Stimulated activated CD8-positive, alpha-beta memory T cell treated with anti-CD3 and anti-CD28 coated beads, Interleukin-4, amount 100 ng/mL, for 48 hours (primary cell): ENCODE measurements around the gene DLGAP5.
A peak's percentile ranks its signal among the peaks of the same experiment; 100 is the strongest.

Experiments
- DNase-seq: peaks from one replicate; pipeline ENCODE4 v3.0.0-alpha.2; 2020

DLGAP5 gene

DNA sequence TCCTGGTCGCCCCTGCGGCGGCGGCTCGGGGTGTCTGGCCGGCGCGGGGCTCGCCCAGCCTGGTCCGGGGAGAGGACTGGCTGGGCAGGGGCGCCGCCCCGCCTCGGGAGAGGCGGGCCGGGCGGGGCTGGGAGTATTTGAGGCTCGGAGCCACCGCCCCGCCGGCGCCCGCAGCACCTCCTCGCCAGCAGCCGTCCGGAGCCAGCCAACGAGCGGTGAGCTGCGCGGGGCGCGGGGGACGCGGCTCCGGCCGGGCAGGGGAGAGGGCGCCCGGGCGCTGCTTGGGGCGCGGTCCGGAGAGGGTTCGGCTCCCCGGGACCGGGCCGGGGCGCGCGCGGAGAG lies 62.3 kb downstream of the DLGAP5 start, which contains the start of gene LGALS3:
Gene LGALS3 (plus strand): TSS at position 167 of the 342 bp plus-strand sequence. CDS start 8,122 bp downstream, outside the sequence.
- peak; percentile 43 for DNase-seq

DNA sequence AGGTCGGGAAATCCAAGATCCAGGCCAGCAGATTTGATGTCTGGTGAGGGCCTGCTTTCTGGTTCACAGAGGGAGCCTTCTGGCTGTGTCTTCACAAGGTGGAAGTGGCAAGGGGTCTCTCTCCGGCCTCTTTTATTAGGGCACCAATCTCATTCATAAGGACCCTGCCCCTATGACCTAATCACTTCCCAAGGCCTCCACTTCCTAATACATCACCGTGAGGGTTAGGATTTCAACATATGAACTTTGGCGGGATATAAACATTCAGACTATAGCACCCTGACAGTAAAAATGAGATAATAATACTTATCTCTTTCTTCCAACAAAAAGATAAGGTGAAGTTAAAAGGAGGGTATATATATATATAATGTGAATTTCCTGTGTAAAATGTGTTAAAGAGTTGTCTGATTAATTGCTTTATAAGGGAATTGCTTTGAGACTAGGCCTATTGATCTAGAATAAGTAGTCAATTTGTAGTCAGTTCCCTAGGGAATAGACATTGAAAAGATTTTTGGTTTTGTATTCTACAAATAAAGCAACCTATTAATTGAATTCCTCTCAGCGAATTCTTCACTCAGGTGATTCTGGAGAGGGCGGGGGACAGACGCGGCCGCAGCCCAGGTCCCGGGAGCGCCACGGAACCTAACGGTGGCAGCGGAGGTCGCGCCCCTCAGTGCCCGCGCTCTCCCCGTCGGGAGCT lies 62.8 kb downstream of the DLGAP5 start:
- no peak for DNase-seq

DNA sequence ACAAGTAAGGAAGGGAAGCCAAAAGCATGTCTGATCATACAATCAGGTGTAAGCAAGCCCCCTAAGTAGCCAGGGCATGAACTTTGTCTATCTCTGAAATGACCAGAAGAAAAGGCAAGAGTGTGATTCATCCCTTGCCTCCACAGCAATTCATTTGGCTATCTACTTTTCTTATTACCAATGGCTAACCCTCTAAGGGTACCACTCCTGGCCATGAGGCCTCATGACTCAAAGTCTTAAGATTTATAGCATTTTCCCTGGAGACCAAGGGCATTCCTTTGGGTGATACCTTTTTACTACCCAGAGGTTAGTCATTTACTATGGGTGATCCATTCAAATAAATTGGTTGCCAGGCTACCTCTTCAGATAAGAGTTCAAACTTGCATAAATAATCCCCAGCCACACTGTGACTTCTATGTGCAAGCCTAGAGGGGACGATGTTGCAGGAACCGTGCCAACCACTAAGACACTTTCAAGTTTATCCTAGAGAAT lies 63.9 kb downstream of the DLGAP5 start:
- DNase-seq: no peak

DNA sequence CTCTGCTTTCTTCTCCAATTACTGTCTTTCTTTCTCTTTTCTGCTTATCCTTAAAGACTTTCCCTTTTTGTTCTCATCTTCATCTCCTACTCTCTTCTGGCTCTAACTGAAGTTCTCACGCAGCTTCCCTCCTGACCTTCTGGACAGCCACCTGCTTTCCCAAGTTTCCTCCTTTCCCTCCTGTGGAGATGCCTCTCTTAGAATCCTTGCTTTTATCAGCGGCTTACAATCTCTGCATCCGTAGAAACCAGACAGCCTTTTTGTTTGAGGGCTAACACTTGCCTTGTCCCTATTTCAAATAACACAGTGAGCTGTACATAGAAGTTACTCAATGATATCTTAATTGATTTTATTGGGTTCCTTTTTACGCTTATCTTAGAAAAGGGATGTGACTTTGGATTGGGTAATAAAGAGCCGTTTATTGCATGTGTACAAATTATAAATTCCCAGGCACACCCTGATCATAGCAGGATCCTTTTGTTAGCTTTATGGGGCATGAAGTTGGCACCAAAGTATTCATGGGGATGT lies 64.4 kb downstream of the DLGAP5 start:
- DNase-seq: no peak

DNA sequence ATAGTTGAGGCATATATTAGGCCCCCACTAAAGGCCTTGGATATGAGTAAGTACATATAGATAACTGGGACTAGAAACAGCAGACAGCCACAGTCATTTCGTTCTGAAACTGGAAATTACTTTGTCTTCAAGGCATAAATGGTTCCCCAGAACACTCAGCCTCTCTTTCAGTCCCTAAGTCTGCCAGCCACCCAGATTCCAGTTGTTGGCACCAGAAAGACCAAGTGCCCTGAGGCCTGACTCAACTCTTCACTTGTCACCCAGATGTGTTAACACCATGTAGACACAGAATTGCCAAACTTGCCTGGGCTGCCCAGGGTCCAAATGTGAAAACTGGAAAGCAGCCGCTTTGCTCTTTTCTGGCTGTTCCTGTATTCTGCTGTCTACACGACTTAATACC lies 65.4 kb downstream of the DLGAP5 start:
- DNase-seq: no peak

DNA sequence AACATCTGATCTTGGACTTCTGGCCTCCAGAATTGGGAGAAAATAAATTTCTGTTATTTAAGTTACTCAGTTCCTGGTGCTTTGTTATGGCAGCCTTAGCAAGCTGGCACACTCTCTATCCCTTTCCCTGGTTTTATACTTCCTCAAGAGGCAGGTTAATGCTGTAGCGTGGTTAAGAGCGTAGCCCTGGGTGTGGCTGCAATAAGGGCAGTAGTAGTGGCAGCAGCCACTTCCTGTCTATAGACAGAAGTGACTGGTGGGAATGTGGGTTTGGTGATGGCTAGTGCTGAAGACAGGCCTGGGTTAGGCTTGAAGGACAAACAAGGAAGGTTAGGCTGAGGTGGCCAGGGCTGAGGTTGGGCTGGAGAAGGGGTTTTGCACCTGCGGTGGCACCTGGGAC lies 66.0 kb downstream of the DLGAP5 start:
- no peak for DNase-seq

DNA sequence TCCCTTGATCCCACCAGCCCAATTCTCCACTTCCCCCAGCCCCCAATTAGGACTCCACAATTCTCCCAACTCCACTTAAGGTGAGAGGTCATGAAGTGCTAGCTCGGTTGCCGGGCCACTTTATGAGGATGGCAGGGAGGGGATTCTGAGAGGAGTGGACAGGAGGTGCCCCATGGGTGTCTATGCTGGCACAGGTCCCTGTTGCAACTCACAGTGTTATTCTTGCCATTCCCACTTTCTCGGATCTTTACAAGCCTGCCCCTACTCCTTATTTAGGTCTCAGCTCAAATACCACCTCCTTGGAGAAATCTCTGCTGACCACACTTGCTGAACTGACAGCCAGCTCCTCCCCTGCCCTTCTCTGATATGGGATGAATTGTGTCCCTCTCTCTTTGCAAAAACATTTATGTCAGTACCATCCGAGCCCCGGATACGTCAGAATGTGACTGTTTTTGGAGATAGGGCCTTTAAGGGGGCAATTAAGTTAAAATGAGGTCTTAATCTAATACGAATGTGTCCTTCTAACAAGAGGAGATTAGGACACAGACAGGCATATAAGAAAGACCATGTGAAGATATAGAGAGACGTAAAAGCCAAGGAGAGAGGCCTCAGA lies 66.5 kb downstream of the DLGAP5 start:
- DNase-seq: no peak

DNA sequence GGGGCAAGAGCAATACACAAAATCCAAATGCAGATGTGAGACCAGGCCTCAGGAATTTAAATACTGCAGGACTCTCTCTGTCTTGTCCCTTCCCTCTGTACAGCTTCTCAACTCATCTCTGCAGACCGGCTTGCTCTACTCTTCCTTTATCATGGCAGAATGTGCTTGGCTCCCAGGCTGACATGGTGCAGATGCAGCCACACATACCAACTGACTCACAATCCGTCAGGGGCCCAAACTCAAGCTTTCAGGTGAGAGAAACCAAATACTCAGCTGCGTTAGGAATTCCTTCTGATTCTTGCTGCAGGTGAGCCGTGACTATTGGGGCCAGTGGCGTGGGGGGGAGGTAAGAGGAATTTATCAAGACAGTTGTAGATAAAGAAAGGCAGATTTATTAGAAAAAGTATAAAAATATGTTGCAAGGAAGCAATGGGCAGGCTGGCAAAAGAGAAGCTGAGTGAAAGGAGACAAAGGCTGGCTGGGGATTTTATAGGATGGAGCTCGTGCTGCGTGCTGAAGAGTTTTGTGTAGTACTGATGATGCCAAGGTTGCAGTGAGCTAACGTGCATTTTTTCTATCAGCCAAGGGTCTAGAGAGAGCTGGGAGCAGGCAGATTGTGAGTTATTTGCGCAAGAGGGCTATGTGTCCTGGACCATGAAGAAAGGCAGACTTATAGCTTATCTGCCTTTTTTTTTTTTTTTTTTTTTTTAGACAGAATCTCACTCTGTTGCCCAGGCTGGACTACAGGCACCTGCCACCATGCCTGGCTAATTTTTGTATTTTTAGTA lies 67.3 kb downstream of the DLGAP5 start:
- no peak for DNase-seq

DNA sequence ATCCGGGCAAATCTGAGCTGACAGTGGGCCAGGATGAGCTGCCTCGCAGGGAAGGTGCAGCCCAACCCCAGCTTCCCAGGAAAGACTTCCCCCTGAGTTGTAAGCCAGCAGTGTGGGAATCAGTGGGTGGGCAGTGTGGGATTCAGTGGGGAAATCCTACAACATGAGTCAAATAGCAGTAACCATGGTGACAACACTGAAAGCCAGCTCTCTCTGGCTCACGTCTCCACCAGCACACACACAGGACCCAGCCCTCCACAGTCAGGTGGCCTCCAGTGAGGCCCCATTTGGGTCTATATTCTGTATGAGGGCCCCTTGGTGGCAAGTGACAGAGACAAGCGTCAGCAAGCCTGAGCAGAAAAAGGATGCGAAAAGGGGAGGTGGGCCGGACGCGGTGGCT lies 68.3 kb downstream of the DLGAP5 start:
- no peak for DNase-seq

DNA sequence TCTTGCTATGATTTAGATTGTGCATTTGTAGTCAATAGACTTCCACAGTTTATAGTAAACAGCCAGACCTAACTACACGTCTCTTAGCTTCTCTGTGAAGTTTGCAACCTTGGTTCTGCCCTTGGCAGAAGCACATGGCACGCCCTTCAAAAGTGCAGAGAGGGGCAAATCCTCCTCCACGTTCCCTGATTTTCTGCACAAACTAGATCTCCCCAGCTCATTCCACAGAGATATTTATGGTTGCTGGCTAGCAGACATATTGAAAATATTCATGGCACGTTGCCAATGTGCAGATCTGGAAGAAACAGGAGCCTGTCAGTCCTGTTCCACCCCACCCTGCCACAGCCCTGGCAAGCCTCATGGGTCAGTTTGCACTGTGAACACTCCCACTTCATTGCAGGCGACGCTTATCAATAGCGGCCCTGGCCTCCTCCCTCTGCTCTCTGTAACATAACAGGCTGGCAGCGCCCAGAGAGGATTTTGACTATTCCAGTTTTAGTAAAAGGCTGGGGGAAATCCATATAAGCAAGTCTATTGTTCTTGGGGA lies 68.9 kb downstream of the DLGAP5 start:
- DNase-seq: no peak

DNA sequence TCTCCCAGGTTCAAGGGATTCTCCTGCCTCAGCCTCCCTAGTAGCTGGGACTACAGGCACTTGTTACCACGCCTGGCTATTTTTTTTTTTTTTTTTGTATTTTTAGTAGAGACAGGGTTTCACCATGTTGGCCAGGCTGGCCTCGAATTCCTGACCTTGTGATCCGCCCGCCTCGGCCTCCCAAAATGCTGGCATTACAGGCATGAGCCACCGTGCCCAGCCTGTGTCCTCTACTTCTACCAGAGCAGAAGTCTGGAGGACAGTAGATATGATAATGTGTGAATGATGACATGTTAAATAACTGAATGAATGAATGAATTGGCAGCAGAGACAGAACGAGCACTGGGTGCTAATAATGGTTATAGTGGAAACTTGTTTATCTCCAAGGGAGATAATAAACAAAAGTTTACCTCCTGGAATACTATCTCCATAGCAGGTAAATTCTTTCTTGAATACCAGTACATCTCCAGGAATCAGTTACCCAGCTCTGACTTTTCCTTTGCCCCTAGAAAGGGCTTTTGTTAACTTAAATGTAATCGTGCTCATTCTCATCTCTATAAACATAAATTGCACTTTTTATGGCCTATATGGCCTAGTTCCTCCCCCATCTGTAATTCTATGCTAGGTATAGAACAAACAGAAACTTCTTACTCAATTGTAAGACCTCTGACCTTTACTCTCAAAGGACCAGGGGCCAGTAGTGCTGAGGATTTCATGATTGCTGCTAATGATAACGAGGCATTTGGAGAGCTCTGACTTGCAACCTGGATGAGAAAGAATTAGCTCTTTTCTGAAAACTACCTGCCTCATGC lies 69.6 kb downstream of the DLGAP5 start:
- no peak for DNase-seq

DNA sequence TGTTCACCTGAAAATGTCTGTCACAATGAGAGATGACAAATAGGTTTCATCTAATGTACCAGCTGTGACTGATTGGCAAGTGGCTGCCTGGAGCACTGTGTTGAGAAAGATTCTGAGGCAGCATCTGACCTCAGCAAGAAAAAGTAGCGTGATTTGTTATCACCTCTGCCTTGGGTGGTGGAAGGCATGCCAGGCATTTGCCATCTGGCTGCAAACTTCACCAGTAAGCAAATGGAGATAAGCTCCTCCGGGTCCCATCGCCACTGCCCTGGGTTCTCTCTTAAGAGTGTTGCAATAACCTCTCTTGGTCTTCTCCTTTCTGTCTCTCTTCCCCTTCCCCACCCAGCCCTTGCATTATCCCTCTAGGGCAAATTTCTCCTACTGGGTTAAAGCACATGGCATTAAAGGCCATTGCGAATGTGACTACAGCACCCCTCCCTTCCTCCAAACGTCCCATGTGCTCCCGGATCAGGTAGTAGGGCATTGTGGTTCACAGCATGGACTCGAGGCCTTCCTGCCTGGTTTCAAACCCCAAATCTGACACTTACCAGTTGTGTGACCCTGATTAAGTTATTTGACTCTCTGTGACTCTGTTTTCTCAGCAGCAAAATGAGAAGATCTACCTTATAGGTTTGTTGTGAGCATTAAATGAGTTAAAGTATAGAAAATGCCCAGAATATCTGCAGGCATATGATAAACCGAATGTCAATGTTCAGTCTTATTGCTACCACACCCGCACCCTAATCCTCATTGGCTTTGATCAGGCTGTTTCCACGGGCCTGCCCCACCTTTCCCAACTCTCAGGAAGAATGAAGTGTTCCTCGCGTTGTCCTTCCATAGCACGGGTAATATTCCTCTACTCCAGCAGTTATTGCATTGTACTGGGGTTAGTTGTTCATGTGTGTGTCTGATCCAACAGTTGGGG lies 70.6 kb downstream of the DLGAP5 start:
- DNase-seq: no peak

DNA sequence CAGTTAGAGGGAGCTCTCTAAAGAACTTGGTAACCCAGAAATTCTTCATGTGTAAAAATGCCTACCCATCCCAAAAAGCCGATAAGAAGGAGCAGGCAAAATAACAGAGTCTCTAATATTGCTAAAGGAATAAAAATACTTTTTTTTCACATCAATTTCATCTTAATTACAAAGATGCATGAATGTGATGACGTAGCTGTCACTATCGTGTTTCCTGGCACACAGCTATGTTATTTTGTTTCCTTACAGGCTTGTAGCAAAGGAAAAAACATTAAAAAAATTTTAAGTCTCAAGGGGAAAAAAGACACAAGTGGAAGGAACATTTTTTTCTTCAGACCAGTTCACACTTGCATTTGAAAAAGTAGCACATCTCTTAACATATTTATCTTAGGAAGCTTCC lies 72.6 kb downstream of the DLGAP5 start:
- DNase-seq: no peak

DNA sequence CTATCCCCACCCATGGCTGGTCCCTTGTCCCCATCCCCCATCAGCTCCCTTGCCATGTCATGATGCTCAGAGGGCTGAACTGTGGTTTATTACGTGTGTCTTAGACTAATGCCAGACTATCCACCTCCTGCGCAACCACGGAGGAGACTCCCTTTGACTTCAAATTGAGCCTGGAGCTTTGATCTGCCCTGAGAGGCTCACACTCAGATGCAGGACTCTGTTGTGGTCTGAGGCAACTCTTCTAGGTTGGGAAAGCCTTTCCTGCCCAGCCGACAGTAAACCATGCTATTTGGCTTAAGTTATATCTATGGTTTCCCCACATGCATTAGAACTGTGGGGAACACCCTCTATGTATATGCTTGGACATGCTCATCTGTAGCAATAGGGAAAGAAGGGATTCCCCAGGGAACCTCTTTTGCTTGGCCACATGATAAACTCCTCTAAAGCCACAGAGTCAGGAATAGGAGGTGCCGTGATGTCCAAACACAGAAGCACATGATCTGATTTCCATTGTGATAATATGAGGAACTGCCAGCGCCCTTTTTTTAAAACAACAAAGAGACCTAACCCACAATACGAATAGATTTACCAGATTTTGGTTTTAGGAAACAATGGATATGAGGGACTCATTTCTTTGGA lies 73.5 kb downstream of the DLGAP5 start:
- no peak for DNase-seq

DNA sequence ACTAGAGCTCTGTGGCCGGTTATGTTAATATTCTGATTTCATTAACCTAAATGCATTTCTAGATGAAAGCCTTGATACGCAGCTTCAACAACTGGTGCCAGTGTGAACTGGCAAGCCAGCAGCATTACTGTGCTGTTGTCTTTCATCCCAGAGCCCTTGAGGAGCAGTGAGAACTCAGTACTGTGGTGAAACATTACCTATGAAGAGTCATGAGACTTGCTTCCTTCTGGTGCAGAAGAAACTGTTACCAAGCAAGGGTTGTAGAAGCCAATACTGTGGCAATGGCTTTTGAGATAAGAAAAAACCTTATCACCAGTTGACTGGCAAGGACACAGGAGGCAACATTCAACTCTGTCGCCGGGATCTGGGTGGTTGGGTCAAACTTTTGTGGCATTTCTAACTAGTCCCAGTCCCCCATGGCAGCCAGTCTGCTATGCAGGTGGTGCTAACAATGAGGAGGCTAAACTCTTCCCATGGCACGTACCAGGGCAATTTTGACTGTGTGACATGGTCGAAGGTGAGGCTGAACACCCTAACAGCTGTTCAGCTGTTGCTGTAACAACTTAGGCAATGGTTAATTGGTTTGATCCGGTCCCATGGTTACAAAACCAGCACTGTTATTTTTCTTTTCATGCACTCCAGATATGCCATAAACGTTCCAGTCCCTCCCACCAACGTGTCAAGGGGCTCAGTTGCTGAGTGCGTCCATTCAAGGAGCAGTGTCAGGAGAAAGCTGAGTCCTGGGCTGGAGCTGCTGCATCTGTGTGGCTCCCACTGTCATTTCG lies 74.9 kb downstream of the DLGAP5 start:
- DNase-seq: no peak

DNA sequence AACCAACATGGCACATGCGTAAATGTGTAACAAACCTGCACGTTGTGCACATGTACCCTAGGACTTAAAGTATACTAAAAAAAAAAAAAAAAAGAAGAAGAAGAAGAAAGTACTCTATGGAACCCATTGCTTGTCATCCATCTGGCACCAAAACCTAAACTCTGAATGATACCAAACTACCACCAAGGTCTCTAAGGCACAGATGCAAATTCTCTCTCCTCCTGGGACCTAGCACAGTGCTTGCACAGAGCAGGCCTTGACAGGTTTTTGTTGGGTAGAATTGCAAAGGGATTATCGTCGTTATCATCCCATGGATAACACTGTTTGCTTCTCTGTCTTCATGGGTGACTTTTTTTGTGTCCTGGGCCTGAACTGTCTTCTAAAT lies 75.5 kb downstream of the DLGAP5 start:
- DNase-seq: no peak

DNA sequence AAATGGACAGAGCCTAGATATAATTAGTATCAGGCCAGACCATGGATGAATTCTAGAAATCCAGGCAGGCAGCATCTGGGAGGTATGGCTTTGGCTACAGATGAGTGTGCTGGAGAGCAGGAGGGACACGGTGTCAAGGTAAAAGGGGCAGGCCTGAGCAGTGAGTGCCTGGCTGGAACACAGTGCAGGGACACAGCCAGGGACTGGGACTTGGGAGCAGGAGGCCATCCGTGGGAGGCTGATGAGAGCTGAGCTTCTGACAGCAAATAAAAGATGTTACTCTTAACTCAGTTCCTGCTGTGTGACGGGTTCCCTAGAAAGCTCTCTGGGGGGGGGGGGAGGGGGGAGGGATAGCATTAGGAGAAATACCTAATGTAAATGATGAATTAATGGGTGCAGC lies 75.9 kb downstream of the DLGAP5 start:
- DNase-seq: no peak

DNA sequence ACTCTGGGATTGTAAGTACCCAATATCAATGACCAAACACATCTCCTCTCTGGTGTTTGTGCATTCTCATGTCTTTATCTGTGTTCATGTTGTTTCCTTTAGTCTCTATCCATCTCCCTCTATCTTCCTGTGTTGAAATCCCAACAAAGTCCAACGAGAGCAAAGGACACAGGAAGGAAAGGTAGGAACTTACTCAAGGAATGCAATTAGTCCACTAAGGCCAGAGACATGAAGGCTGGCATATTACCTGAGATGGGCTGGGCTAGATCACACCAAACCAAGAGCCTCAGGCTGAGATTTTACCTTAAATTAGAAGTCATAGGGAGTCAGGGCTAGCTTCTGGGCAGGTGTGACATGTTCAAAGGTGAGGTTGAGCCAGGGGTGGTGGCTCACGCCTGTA lies 76.7 kb downstream of the DLGAP5 start:
- no peak for DNase-seq

DNA sequence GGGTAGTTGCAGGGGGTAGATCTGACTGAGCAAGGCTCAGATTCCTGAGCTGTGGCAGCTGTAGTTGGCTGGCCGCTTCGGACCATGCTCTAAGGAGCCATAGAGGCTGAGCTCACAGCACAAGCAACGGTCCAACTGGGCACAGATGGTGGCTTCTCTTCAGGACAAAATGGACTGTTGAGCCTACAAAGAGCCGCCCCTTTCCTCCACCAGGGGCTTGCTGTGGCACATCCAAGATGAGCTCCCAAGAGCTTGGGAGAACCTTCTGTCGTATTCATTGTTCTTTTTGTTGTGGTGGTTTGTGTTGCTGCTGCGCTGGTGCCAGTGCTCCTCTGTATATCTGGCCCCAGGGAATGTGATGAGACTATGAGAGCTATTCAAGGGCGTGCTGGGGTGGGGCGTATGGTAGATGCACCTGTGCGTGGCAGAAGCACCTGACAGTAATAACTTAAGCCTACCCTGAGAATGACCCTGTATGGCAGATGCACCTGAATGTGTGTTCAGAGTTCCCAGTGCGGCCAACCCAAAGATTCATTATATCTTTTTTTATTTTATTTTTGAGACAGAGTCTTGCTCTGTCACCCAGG lies 80.2 kb downstream of the DLGAP5 start:
- DNase-seq: no peak

DNA sequence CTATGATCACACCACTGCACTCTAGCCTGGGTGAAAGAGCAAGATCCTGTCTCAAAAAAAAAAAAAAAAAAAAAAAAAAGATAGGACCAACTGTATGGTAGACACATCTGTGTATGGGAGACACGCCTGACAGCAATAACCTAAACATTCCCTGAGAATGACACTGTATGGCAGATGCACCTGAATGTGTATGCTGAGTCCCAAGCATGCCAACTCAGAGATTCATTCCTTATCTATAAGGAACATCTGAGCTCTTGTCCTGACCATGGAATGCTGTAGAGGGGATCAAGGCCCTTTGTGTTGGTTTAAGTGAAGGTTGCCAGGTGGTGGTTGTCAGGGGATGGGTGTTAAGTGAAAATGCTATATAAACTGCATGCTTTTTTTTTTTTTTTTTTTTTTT lies 81.5 kb downstream of the DLGAP5 start:
- DNase-seq: no peak
